ENCODE measurements around the gene PAGE5.

The PAGE5 gene

DNA sequence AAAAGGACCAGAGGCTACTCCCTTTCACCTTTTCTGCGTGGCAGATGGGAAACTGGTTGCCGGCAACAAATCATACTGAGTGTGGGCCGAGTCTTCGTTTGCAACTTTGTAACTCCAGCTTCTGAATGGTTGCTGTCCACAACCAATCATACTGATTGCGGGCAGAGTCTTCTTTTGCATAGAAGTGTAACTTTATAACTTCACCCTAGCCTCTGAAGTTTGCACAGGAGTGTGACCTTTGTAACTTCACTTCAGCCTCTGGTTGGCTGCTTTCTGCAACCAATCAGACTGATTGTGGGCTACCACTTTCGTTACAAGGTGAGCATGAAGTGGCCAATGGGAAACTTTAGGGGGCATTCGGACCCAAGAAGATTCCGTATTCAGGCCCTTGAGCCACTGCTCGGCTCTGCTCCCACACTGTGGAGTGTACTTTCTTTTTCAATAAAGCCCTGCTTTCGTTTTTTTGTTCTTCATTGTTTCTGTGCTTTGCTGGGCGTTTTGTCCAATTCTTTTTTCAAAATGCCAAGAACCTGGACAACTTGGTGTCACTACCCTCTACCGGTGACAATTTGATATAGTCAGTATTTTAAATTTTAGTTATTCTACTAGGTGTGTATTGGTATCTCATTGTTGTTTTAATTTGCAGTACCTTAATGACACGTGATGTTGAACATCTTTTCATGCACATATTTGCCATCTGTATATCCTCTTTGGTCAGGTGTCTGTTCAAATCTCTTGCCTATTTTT lies 9.0 kb upstream of the PAGE5 start:
- Mint-ChIP-seq H3K4me3 (no peak overlapping the region), H3K27ac (no peak overlapping the region), H3K36me3 (ENCODE audit: low read depth) (no peaks in the 10 kb centered on the region), H3K9me3 (peaks cover 7% of the 10 kb centered on the region), H3K4me1 (no peaks in the 10 kb centered on the region), H3K27me3 (ENCODE audit: low read depth) (no peaks in the 10 kb centered on the region)
- TF ChIP-seq, protein P1, sequence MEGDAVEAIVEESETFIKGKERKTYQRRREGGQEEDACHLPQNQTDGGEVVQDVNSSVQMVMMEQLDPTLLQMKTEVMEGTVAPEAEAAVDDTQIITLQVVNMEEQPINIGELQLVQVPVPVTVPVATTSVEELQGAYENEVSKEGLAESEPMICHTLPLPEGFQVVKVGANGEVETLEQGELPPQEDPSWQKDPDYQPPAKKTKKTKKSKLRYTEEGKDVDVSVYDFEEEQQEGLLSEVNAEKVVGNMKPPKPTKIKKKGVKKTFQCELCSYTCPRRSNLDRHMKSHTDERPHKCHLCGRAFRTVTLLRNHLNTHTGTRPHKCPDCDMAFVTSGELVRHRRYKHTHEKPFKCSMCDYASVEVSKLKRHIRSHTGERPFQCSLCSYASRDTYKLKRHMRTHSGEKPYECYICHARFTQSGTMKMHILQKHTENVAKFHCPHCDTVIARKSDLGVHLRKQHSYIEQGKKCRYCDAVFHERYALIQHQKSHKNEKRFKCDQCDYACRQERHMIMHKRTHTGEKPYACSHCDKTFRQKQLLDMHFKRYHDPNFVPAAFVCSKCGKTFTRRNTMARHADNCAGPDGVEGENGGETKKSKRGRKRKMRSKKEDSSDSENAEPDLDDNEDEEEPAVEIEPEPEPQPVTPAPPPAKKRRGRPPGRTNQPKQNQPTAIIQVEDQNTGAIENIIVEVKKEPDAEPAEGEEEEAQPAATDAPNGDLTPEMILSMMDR (IDR thresholded peaks at IDR 0.05; ENCODE audit: unreplicated experiment in 3 of 3), result no peak

DNA sequence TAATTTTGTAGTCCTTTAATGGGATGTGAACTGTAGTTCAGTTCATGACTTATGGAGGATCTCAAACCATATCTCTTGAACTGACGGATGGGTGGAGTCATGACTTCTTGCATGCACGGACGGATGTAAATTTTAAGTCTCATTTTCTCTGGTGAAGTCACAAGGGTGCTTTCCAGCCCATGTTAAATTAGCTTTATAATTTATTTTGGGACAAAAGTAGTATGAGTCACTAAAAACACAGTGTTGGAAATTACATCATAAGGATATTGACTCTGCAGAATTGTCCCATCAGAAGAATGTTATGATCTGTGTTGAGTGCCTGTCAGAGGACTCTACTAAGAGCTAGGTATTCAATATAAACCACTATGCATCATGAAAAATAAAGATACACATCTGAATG lies 6.8 kb upstream of the PAGE5 start:
- Mint-ChIP-seq H3K36me3 (ENCODE audit: low read depth) (no peaks in the 10 kb centered on the region), H3K4me1 (no peaks in the 10 kb centered on the region), H3K27ac (no peak overlapping the region), H3K9me3 (peaks cover 11% of the 10 kb centered on the region), H3K27me3 (ENCODE audit: low read depth) (no peaks in the 10 kb centered on the region), H3K4me3 (no peak overlapping the region)
- TF ChIP-seq, protein P1 (IDR thresholded peaks at IDR 0.05; ENCODE audit: unreplicated experiment in 3 of 3), result no peak

DNA sequence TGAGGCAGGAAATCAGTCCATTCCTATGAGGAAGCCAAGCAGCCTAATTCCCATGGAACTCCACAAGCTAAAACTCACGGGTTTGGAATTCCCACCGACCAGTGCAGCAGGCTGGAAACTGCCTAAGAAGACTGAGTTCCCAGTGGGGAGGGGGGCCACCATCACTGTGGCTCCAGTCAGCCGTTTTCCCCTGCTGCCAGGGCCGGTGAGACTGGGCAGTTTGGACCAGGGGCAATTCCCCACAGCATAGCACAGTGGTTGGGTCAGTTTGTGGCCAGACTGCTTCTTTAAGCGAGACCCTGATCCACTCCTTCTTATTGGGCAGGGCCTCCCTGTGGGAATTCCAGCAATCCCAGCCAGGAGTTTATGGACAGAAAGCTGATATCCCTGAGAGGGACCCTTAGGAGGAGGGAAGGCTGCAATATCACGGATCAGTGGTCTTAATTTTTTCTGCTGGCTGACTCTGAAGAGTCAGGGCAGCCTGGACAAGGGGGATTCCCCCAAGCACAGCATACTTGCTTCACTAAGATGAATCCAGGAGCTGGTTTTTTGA lies 20.7 kb downstream of the PAGE5 start:
- Mint-ChIP-seq H3K36me3 (ENCODE audit: low read depth) (no peaks in the 10 kb centered on the region), H3K27me3 (ENCODE audit: low read depth) (no peaks in the 10 kb centered on the region), H3K4me1 (no peaks in the 10 kb centered on the region), H3K4me3 (no peak overlapping the region), H3K9me3 (peaks cover 36% of the 10 kb centered on the region), H3K27ac (peak overlapping the region in 1 of 3 experiments; percentile 67)
- TF ChIP-seq, protein P1 (IDR thresholded peaks at IDR 0.05; ENCODE audit: unreplicated experiment in 3 of 3), result no peak

DNA sequence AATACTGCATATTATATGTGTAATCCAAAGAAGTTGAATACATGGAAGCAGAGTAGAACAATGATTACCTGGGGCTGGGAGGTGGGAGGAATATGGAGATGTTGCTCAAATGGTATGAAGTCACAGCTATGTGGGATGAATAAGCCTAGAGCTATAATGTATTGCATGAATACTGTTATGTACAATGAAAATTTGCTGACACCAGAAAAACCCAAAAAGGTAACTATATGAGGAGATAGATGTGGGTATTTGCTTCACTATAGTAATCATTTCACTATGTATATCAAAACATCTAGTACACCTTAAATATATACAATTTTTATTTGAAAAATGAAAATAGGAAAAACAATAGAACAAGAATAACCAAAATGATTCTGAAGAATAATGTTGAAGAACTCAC lies 33.4 kb downstream of the PAGE5 start:
- no peak overlapping the region for H3K27ac Mint-ChIP-seq
- H3K9me3 Mint-ChIP-seq, result peaks cover 15% of the 10 kb centered on the region
- no peaks in the 10 kb centered on the region for H3K36me3 Mint-ChIP-seq (ENCODE audit: low read depth)
- TF ChIP-seq, protein P1 (IDR thresholded peaks at IDR 0.05; ENCODE audit: unreplicated experiment in 3 of 3), result no peak
- no peak overlapping the region for H3K4me3 Mint-ChIP-seq
- H3K4me1 Mint-ChIP-seq, result no peaks in the 10 kb centered on the region
- no peaks in the 10 kb centered on the region for H3K27me3 Mint-ChIP-seq (ENCODE audit: low read depth)

DNA sequence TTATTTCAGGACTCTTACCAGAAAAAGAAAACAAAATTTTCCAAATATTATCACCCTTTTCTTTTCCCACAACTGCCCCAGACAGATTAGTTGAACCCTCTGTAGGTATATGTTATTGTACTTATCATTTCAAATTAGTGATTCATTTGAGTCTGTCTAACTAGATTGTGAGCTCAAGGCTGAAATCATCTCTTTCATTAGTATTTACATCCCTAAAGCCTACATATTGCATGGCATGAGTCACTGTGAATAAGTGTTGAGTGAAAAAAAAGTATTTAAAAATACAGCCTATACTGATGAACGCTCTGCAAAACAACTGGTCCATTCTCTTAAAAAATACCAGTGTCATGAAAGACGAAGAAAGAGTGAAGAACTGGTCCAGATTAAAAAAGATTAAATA lies 40.7 kb downstream of the PAGE5 start:
- no peak overlapping the region for H3K27ac Mint-ChIP-seq
- TF ChIP-seq, protein P1 (IDR thresholded peaks at IDR 0.05; ENCODE audit: unreplicated experiment in 3 of 3), result no peak

DNA sequence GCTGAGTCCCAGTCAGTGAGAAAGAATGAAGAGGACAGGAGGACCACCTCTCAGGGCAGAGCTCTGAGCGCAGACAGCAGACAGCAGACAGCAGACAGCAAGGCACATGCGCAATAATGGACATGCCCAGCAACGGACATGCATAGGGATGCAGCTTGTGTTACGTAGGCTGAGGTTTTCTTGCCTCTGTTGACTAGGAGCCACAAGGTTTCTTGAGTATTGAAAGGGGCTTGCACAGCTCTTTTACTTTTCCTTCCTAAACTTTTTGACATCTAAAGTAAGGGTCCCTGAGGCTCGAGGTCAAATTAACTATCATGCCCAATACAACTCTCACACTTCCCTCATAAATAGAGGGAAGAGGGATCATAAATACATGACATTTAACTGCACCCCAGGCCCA lies 44.7 kb downstream of the PAGE5 start, which contains the start of gene PAGE3:
Gene PAGE3 (minus strand): TSS at position 101 of the 400 bp plus-strand sequence. CDS start 1,013 bp downstream, outside the sequence.
- Mint-ChIP-seq H3K4me1 (no peaks in the 10 kb centered on the region), H3K9me3 (peaks cover 8% of the 10 kb centered on the region), H3K4me3 (no peak within 1 kb of the TSS), H3K36me3 (ENCODE audit: low read depth) (no peaks in the 10 kb centered on the region), H3K27ac (no peak within 1 kb of the TSS), H3K27me3 (ENCODE audit: low read depth) (no peaks in the 10 kb centered on the region)
- TF ChIP-seq, protein P1 (IDR thresholded peaks at IDR 0.05; ENCODE audit: unreplicated experiment in 3 of 3), result no peak

More for the DNA sequence above, 40.7 kb downstream of the PAGE5 start:
- Mint-ChIP-seq H3K4me1 (no peaks in the 10 kb centered on the region), H3K4me3 (no peak overlapping the region), H3K9me3 (no peaks in the 10 kb centered on the region), H3K36me3 (ENCODE audit: low read depth) (no peaks in the 10 kb centered on the region), H3K27me3 (ENCODE audit: low read depth) (no peaks in the 10 kb centered on the region)

All from nephron (organoid).